C4-2B (cell line): ENCODE results near the gene CCM2L.

Experiments
- H3K27ac ChIP-seq: fragments of 450-650 bp; 2 replicates; pipeline ENCODE4 v1.5.1; 2017
- ZFX ChIP-seq: fragments of 450-650 bp; IDR thresholded peaks from 2 replicates; pipeline ENCODE4 v1.6.1; 2017
- TF ChIP-seq, protein P1 (sequence below): fragments of 450-650 bp; conservative IDR thresholded peaks from 2 replicates; pipeline ENCODE4 v1.5.1; 2017; ENCODE audit warnings: mild to moderate bottlenecking

The CCM2L gene

DNA sequence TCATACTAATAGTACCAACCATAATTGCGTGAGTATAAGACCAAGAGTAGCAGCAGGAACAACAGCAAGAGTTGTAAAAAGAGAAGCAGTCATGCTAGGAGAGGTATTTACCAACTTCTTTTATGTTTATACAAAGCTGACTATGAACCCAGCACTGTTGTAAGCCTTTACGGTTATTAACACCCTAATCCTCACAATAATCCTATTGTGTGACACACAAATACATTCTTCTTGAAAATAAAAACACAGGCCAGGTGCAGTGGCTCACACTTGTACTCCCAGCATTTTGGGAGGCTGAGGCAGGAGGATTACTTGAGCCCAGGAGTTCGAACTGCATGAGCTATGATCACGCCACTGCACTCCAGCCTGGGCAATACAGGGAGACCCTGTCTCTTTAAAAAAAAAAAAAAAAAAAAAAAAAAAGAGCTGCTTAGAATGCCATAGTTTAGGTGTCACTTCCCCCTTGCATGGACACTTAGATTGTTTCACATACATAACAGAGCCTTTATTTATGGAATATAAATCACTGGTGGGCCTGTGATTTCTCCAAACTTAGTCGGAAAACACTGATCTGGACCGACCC lies 62.0 kb downstream of the CCM2L start:
- TF ChIP-seq, protein P1, sequence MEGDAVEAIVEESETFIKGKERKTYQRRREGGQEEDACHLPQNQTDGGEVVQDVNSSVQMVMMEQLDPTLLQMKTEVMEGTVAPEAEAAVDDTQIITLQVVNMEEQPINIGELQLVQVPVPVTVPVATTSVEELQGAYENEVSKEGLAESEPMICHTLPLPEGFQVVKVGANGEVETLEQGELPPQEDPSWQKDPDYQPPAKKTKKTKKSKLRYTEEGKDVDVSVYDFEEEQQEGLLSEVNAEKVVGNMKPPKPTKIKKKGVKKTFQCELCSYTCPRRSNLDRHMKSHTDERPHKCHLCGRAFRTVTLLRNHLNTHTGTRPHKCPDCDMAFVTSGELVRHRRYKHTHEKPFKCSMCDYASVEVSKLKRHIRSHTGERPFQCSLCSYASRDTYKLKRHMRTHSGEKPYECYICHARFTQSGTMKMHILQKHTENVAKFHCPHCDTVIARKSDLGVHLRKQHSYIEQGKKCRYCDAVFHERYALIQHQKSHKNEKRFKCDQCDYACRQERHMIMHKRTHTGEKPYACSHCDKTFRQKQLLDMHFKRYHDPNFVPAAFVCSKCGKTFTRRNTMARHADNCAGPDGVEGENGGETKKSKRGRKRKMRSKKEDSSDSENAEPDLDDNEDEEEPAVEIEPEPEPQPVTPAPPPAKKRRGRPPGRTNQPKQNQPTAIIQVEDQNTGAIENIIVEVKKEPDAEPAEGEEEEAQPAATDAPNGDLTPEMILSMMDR, result no peak
- TF ChIP-seq ZFX, result no peak
- H3K27ac ChIP-seq, result no peak overlapping the region

DNA sequence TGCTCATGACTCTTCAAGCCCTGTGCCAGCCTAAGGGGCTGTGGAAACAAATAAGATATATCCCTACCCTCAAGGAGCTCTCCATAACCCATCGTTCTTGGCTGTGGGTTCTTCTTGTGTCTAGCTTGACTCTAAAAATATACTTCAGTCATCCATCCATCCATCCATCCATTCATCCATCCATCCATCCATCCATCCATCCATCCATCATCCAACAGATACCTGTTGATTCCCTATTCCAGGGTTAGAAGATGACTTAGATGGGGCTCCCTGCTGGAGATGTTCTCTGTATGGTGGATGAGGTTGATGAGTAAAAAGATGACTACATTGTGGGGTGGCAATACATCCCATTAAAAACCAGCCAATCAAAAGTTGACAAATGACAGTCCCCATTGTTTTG lies 65.3 kb downstream of the CCM2L start:
- TF ChIP-seq, protein P1, result no peak
- no peak overlapping the region for H3K27ac ChIP-seq

DNA sequence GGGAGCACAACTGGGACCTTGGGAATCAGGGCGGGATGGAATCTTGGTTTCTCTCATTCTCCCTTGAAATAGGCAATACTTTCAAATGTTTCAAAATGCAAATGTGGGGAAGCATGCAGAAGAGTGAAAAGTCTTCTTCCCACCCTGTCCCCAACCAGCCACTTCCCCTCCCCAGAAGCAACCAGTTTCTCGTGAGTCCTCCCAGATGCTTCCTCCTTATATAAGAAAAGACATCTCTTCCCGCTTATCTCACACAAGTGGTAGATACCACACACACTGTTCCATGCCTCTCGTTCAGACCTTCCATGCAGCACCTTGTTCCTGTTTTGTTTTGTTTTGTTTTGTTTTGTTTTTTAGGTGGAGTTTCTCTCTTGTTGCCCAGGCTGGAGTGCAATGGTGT lies 67.0 kb downstream of the CCM2L start:
- TF ChIP-seq ZFX, result no peak
- TF ChIP-seq, protein P1, result no peak
- H3K27ac ChIP-seq, result no peak overlapping the region

DNA sequence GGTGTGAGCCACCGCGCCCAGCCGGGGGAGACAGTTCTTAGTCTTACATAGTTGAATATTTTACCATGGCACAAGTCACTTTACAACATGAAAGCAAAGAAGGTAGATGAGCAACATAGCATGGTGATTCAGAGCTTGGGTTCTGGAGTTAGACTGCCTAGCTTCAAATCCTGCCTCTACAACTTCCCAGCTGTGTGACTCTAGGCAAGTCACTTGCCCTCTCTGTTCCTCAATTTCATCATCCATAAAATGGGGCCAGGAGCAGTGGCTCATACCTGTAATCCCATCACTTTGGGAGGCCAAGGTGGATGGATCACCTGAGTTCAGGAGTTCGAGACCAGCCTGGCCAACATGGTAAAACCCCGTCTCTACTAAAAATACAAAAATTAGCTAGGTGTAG lies 68.1 kb downstream of the CCM2L start:
- TF ChIP-seq ZFX, result no peak
- TF ChIP-seq, protein P1, result no peak
- H3K27ac ChIP-seq, result no peak overlapping the region

DNA sequence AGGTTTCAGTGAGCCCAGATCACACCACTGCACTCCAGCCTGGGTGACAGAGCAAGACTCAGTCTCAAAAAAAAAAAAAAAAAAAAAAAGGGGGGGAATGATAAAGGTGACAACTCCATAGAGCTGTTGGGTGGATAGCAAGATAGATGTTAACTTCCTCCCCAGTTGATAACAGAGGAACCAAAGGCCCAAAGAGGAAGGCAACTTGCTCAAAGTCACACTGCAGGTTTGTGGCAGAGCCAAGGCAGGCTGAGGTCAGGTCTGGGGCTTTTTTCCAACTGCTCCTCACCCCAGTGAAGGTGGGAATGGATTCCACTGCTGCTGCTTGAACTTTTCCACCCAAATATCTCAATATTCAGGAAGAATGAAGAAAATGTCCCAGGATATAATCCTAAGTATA lies 68.6 kb downstream of the CCM2L start:
- TF ChIP-seq, protein P1, result no peak
- TF ChIP-seq ZFX, result no peak
- no peak overlapping the region for H3K27ac ChIP-seq

DNA sequence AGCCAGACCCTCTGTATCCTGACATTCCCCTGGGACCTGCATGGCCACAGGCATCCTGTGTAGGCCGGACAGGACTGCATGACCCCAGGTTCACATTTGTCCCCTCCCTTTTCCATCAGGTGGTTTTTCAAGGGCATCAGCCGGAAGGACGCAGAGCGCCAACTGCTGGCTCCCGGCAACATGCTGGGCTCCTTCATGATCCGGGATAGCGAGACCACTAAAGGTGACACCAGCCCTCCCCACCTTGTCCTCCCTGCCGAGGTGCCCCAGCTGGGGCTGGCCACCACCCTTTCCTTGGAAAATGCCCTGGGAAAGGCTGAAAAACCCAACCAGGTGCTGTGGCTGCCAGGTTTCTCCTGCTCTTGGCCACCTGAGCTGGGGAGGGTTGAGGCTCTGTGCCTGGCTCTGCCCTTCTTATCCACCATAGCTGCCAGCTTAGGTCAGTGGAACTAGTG lies 69.4 kb downstream of the CCM2L start:
- no peak overlapping the region for H3K27ac ChIP-seq
- no peak for TF ChIP-seq ZFX
- TF ChIP-seq, protein P1, result no peak

DNA sequence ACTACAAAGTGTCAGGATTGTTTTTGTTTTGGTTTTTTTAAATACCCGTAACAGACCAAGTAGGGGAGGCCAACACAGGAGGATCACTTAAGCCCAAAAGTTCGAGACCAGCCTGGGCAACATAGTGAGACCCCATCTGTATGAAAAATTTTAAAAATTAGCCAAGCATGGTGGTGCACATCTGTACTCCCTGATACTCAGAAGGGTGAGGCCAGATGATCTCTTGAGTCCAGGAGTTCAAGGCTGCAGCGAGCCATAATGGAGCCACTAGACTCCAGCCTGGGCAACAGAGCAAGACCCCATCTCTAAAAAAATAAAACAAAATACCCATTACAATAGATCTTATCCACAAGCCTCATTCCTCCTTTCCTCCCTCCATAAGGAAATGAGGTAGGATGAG lies 70.5 kb downstream of the CCM2L start:
- TF ChIP-seq ZFX, result no peak
- TF ChIP-seq, protein P1, result no peak
- no peak overlapping the region for H3K27ac ChIP-seq
